GM21529 (cell line): ENCODE measurements around the gene ABHD12.

Experiments used
- ATAC-seq: cut with Tn5 transposase; IDR thresholded peaks from one replicate; pipeline ENCODE4 v1.9.1; 2021; ENCODE audit not compliant: unreplicated experiment

Gene ABHD12

DNA sequence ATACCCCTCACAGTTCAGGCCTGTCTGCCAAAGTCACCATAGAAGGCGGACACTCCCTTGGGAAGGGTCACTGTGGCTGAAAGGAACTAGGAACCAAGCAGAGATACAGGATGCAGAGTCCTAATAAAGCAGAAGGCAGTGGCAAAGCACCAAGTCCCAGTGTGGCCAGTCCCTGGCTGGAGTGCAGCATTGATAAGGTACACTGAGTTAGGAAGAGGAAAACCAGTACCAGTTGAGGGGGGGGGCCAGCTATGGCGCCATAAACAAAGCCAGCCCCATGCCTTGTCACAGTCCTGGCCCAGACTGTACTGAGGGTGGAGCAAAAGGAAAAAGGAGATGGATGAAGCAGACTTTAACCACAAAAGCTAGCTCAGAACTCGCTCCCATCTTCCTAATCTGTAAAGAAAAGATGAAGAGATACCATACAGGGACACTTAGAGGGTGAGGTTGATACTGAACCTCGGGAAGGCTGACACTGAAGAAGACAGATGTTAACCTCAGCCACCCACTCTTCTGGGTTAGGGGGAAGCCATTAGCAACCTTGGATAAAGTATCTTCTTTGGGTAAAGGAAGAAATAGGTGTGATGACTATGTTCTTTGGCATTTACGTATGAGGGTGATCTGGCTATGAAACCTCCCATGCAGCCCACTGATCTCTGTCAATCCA lies 7.8 kb downstream of the ABHD12 start:
- ATAC-seq = no peak

DNA sequence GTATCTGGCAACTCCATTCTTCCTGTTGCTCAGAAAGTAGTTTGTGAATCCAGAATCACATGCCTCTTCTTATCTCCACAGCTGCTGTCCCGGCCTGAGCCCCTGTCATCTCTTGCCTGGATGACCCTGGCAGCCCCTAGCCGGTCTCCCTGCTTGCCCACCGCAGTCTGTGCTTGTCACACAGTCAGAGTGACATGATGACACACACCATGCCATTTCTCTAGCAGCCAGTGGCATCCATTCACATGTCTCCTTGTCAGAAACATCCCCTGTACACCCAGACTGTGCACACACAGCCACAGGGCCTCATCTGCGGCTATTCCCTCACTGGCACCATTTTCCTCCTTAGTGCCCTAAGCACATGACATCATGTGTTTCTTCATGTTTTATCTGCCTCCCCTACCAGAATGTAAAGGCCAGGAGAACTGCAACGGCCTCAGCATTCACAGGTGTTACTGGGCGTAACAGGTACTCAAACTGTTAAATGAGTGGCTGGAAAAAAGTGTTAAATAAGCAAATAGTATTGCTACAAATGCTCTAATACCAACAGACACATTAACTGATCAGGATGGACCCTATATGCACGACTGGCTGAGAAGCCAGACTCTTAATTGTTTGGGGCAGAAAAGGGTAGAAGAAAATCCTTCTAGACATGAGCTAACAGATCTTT lies 9.6 kb downstream of the ABHD12 start:
- no peak for ATAC-seq

DNA sequence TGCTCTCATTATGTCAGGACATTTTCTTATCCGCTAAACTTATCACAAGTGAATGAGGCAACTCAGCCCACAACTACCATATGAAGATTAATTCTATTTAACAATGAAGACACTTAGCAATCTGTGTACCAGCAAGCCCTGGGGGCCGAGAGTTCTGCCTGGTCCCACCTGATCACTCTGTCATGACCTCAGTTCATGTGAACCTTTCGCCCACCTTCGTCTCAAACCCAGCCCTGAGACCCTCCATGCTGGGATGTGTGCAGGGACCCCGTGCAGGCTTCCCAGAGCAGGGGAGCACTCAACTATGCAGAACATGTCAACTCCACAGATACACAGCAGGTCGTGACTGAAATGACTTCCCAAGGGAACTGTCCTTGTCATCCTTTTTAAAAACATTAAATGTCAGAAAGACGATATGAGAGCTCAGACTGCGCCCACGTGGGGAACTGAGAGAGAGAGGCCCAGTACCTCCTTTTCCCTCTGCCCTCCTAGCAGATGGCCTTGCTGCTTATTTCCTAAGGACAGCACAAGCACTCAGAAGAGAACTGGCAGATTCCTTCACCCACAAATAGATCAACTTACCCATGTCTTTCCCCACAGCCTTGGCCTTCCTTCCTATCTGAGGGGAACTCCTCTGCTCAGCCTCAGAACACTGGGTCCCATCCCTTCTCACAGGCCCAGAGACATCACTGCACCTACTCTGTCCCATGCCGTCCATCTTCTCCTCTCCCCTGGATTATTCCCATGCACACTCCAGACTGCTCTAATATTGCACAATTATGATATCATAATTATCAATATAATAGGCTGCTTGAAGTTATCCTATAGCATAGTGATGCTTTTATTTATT lies 11.5 kb downstream of the ABHD12 start:
- ATAC-seq = no peak

DNA sequence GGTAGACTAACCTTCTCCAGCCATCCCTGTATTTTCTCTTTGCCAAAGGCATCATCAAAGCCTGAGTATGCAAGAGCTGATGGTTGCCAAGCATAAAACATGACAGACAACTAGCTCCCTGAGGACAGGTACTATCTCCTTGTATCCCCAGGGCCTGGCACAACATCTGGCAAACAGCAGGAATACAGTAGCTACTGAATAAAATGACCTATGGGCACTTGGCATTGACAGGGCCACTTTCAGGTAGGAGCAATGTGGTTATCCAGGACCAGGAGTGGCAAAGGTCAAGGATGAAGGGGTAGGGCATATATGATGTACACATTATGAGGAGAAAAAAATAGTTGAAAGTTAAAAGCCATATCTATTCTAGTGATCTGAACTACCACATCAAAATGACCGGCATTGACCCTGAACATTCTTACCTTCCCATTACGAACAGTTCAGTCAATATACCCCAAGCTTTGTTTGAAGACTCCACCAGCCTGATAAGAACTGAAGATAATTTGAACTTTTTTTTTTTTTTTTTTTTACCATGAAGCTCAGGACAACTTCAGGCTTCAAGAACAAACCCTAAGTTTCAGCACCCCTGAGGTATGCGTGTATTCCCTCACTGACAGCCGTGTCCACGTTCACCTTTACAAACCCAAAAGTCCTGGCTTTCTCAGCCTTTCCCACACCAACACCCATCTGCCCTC lies 12.3 kb downstream of the ABHD12 start:
- ATAC-seq = no peak

DNA sequence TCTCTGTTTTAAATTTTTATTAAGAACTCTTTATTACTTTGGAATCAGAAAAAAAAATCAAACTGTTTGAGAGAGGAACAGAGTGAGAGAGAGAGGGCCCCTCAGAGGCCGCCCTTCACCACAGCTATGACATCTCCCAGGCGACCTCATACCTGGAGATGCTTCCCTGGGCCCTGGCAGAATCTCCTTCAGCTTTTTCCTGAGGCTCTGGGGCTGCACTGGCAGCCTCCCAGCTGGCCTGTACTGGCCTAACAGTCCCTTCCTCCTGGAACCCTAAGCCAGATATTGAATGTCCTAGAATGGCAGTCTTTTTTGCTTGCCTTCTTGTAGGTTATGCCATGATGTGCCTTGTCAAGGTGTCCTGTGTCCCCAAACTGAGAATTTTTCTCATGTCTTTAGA lies 13.7 kb downstream of the ABHD12 start:
- no peak for ATAC-seq

DNA sequence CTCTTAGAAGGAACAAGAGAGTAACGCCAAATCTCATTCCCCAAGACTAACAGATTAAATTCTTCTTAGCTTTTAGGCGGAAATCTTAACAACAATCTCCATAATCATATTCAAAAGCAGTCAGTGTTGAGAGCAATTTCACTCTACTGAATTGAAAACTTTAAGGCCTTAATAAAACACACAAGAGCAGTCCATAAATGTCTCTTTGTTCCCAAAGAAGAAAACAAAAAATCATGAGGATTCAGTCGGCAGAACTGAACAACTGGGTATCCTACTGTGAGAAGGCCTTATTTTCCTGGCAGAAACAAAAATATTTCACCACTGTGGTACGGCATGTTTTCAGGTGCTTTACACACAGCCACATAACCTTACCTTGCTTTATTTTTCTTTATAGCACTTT lies 14.4 kb downstream of the ABHD12 start:
- no peak for ATAC-seq

DNA sequence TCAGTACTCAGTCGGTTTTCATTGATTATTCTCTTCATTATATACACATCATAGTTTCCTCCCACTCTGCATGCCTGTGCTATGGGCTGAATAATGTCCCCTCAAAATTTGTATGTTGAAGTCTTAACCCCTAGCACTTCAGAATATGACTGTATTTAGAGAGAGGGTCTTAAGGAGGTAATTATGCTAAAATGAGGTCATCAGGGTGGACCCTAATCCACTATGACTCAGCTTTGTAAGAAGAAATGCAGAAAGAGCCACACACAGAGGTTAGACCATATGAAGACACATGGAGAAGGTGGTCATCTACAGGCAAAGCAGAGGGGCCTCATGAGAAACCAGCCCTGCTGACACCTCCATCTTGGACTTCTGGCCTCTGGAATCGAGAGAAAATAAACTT lies 15.8 kb downstream of the ABHD12 start:
- ATAC-seq = no peak

DNA sequence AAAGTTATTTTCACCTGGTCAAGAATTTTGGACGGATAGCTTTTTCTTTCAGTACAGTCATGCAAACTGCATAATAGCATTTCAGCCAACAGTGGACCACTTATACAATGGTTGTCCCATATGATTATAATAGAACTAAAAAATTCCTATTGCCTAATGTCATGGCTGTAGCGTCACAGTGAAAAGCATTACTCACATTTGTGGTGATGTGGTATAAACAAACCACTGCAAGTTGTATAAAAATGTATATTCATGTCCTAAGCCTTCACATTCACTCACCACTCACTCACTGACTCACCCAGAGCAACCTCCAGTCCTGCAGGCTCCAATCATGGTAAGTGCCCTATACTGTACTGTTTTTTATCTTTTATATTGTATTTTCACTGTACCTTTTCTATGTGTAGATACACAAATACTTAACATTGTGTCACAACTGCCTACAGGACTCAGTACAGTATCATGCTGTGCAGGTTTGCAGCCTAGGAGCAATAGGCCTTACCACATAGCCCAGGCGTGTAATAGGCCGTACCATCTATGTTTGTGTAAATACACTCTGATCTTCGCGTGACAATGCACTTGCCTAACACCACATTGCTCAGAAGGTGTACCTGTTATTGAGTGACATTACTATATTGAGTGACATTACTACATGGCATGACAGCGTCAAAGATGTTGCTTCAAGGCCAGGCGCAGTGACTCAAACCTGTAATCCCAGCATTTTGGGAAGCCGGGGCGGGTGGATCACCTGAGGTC lies 17.9 kb downstream of the ABHD12 start:
- no peak for ATAC-seq

DNA sequence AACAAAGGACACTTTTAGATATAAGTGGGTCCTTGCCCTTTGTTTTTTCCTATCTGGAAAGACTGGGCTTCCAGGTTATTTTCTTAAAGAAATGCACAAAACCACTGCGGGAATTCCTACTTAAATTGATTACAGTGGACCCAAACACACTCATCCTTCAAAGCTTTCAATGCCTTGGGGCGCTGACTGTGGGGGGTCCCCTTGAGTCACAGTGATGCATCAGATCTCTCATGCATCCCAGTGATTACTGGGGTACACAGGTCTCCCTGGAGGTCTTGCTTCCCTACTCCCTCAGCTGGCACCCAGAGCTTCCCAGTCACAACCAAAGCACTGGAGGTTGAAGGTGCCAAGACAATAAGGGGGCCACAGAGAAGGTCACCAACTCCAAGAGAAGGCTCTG lies 20.7 kb downstream of the ABHD12 start:
- no peak for ATAC-seq

DNA sequence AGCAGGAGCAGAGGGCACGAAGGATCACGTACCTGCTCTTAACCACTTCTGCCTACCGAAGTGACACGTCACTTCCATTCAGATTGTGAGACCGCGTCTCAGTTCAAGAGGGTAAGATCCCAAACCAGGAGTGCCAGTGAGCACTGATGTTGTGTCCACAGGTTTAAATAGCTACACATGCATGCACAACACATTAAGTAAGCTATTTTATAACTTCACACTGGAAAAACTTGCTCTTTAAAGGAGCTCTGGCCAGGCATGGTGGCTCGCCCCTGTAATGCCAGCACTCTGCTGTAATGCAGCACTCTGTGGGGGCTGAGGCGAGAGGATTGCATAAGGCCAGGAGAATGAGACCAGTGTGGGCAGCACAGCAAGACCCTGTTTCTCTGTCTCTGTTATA lies 21.1 kb downstream of the ABHD12 start:
- no peak for ATAC-seq

DNA sequence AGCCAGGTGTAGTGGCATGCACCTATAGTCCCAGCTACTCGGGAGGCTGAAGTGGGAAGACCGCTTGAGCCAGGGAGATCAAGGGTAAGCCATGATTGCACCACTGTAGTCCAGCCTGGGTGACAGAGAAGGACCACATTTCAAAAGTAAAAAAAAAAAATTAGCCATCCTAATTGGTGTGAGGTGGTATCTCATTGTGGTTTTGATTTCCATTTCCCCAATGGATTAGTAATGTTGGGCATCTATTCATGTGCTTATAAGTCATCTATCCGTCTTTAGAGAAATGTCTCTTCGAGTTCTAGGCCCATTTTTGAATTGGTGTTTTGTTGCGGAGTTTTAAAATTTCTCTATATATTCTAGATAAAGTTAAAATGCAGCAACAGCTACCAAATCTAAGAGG lies 21.7 kb downstream of the ABHD12 start:
- no peak for ATAC-seq

DNA sequence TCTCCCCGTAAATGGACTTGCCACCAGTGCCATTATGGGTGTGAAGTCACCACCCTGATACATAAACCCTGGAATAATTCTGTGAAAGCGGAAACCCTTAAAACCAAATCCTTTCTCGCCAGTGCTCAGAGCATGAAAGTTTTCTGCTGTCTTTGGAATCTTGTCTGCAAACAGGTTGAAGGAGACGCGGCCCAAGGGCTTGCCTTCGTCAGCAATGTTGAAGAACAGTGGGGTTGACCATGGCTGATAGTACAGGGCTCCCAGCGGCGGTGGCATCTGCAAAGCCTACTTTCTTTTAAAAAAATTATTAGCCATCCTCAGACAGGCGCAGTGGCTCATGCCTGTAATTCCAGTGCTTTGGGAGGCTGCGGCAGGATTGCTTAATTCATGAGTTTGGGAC lies 22.1 kb downstream of the ABHD12 start:
- no peak for ATAC-seq

DNA sequence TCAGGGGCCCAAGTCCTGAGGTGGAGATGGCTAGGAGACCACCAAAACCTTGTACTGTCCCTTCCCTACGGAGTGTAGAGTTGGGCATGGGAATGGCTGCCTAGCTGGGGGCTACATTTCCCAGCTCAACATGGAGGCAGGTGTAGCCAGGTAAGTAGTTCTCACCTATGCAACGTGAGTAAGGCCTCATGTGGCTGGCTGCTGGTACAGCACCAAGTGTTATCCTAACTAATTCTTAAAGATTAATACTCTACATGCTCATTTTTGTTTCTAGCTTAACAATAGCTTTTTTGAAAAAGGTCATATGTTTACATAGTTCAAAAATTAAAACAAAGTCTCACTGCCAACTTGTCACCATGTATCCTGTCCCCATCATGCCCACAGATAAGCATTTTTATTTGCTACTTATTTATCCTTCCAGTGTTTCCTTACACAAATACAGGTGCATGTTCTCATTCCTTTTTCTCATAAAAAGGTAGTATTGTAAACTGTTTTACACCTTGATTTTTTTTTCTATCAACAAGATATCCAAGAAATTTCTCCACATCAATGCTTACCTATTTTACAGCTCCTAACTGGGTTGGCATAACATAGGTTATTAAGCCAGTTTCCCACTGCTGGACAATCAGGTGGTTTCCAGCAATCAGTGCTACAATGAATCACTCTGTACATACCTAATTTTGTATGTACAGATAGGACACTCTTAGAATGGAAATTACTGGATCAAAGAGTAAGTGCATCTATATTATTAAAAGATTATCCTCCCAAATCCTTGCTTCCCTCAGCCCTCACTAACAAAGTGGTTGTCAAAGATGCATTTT lies 25.5 kb downstream of the ABHD12 start:
- no peak for ATAC-seq

DNA sequence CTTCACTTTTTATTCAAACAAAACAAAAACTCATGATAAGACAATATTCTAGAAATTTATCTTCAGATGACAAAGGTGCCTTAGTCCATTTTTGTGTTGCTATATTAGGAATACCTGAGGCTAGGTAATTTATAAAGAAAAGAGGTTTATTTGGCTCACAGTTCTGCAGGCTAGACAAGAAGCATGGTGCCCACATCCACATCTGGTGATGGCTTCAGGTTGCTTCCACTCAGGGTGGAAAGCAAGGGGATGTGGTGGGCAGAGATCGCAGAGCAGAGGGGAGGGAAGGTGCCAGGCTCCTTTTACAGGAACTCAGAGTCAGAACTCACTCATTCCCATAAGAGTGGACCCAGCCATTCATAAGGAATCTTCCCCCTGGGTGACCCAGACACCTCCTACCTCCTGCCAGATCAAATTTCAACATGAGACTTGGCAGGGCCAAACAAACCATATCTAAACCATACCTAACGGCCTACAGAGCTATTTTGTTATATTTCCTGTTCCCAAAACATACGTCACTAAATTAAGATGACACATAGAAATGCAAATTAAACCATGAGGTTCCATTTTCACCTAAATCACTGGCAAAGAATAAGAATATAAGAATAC lies 26.4 kb downstream of the ABHD12 start:
- ATAC-seq = no peak

DNA sequence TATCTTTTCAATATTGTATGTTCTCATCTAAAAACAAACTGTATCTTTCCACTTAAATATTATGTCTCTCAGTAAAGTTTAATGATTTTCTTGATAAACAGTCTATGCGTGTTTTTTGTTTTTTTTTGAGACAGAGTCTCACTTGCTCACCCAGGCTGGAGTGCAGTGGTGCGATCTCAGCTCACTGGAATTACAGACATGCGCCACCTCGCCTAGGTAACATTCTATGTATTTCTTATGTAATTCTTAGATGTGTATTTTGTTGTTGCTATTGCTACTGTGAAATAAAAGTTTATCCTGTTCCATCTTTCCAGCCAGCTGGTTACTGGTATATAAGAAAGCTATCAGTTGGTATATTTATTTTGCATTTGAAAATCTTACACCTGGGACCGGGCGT lies 29.4 kb downstream of the ABHD12 start:
- no peak for ATAC-seq

DNA sequence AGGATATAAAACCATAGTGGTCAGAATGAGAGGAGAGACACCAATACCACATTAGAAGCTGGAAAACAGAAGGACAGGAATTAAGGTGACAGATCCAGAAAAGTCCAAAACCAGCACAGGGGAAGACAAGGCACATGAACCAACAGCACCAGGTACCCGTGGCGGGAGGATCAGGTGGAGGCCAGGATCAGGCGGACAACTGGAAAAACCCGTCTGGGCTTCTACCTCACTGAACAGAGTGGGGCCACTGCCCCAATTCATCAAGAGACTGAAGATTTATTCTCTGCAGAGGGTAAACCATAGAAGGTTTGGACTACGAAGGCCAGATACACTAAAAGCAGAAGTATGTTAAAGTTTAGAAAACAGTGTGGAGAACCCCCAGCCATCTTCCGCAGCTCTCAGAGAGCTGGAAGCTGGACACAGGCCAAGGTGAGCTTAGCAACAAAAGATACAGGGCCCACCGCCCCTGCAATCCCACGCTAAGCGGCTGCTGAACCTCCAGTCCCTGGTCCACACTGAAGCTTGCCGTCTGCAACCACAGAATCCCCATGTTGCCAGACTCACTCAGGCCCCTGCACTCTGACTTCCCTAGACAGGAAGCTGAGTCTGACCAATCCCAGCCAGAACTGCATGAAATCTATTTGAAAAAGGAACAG lies 29.9 kb downstream of the ABHD12 start:
- no peak for ATAC-seq

DNA sequence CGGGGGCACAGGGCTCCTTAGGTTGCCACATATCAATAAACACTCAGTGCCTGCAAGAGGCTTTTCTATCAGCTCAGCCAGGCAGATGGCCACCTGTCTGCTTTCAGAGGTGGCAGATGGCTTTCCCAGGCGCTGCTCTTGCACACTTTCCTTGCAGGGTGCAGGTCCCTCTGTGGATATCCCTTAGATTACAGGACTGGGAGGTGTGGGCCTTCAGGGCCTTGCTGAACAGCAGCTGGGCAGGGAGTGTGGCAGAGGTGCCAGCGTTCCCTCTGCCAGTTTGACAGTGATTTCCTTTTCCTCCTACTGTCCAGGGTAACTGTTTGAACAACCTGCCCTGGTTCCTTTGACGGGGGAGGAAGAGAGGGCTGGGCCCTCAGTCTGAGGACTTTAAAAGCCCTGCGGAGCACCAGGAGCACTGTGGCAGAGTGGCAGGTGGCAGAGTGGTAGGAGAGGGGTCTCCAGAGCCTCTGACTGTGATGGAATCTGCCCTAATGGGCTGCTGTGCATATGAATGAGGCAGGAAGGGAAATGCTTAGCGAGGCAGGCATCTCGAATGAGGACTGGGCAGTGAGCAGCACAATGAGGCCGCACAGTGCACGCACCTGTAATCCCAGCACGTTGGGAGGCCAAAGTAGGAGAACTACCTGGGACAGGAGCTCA lies 34.2 kb downstream of the ABHD12 start:
- ATAC-seq = no peak

DNA sequence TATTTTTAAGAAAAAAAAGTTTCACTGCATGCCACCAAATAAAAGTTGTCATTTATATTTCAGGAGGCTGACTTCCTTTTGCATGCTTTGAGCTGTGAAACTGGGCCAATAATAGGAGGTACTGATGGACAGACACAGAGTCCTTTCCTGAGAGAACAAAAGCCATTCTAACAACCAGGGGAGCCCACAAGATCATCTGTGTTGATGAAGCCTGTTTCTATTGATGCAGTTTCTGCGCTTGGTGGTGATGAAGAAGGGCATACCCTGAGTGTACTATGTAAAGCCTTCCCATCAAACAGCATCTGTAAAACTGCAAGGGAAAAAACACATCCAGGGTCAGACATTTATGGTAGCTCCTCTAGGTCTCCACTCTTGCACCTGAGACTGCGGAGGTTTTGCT lies 34.8 kb downstream of the ABHD12 start:
- no peak for ATAC-seq
